Activated CD8-positive, alpha-beta memory T cell treated with anti-CD3 and anti-CD28 coated beads, Interleukin-2, amount 50 U/mL, for 1 hour (primary cell): ENCODE results near the gene MMD.
"Not testable (repeated sequence)": the region's sequence is repeated elsewhere in the genome, so short reads cannot be mapped to it uniquely, and the experiment has no call there.

Experiments used
- DNase-seq: peaks from one replicate; pipeline ENCODE4 v3.0.0-alpha.2; 2020; ENCODE audit errors: extremely low read depth

The MMD gene

GRCh38 chr17:55443904-55444303 is 22.3 kb upstream of the MMD start:
- no peak for DNase-seq

GRCh38 chr17:55442953-55443683 is 21.5 kb upstream of the MMD start:
- DNase-seq = no peak

GRCh38 chr17:55442462-55442861 is 20.8 kb upstream of the MMD start:
- no peak for DNase-seq

GRCh38 chr17:55441544-55441943 is 19.9 kb upstream of the MMD start:
- DNase-seq = no peak

GRCh38 chr17:55440391-55440790 is 18.8 kb upstream of the MMD start:
- no peak for DNase-seq

GRCh38 chr17:55437159-55437605 is 15.5 kb upstream of the MMD start:
- DNase-seq = no peak

- DNase-seq = no peak
Observed at GRCh38 chr17:55436224-55437158, 14.9 kb upstream of the MMD start.

GRCh38 chr17:55435408-55435807 is 13.8 kb upstream of the MMD start:
- DNase-seq = no peak

- no peak for DNase-seq
Observed at GRCh38 chr17:55434721-55435120, 13.1 kb upstream of the MMD start.

GRCh38 chr17:55433629-55434422 is 12.2 kb upstream of the MMD start:
- DNase-seq = no peak

GRCh38 chr17:55433029-55433628 is 11.5 kb upstream of the MMD start:
- DNase-seq = no peak

- no peak for DNase-seq
Observed at GRCh38 chr17:55432358-55433028, 10.9 kb upstream of the MMD start.

GRCh38 chr17:55431914-55432313 is 10.3 kb upstream of the MMD start:
- not testable (repeated sequence) for DNase-seq

- DNase-seq = no peak
Observed at GRCh38 chr17:55430541-55431288, 9.1 kb upstream of the MMD start.

GRCh38 chr17:55427587-55427882 is 5.9 kb upstream of the MMD start:
- DNase-seq = no peak

- no peak for DNase-seq
Observed at GRCh38 chr17:55426851-55427586, 5.4 kb upstream of the MMD start.

GRCh38 chr17:55424893-55425540 is 3.4 kb upstream of the MMD start:
- no peak for DNase-seq

GRCh38 chr17:55423535-55423934 is 1.9 kb upstream of the MMD start:
- DNase-seq = no peak

- not testable (repeated sequence) for DNase-seq
Observed at GRCh38 chr17:55422828-55423164, 1.2 kb upstream of the MMD start.
